Prostate gland (tissue), 2 donors: ENCODE data around the gene ZNF367.

Experiments used
- POLR2A ChIP-seq: fragments of 450-650 bp; IDR thresholded peaks from one replicate; pipeline ENCODE4 v1.6.1; 2016; ENCODE audit warnings: antibody characterized with exemption, mild to moderate bottlenecking
- POLR2AphosphoS5 ChIP-seq: sonication (generic); formaldehyde crosslinking; IDR thresholded peaks from one replicate; pipeline ENCODE4 v1.6.1; 2017; ENCODE audit warnings: antibody characterized with exemption
- TF ChIP-seq, protein P1 (sequence below), 4 experiments: fragments of 200-600 bp in 2 of 4; fragments of 450-650 bp in 2 of 4; sonication (generic) in 2 of 4; IDR thresholded peaks; 1 replicate in 3 of 4; 2 replicates in 1 of 4; pipeline ENCODE4 v1.5.1; 2016 to 2019; ENCODE audit warnings: antibody characterized with exemption in 4 of 4, mild to moderate bottlenecking in 2 of 4, moderate library complexity in 2 of 4

DNA sequence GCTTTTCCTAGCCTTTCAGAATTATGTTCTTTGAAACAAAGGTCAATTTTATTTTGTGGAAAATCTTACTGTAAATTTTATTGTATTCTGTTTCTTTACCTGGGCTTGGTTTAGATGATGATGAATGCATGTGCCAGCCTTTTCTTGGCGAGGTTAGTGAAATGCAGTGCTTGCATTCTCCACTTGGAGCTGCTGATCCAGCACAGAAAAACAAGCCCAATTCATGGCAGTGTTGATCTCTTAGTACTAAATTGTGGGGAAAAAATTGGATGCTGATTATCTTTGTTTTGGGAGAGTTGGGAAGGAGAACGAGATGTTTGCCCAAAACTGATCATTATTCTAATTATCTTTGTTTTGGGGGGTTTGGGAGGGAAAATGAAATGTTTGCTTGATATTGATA lies 35.5 kb upstream of the ZNF367 start:
- TF ChIP-seq, protein P1, sequence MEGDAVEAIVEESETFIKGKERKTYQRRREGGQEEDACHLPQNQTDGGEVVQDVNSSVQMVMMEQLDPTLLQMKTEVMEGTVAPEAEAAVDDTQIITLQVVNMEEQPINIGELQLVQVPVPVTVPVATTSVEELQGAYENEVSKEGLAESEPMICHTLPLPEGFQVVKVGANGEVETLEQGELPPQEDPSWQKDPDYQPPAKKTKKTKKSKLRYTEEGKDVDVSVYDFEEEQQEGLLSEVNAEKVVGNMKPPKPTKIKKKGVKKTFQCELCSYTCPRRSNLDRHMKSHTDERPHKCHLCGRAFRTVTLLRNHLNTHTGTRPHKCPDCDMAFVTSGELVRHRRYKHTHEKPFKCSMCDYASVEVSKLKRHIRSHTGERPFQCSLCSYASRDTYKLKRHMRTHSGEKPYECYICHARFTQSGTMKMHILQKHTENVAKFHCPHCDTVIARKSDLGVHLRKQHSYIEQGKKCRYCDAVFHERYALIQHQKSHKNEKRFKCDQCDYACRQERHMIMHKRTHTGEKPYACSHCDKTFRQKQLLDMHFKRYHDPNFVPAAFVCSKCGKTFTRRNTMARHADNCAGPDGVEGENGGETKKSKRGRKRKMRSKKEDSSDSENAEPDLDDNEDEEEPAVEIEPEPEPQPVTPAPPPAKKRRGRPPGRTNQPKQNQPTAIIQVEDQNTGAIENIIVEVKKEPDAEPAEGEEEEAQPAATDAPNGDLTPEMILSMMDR (IDR thresholded peaks at IDR 0.05) = peak in 2 of 4 experiments; percentile 36 to 48
- TF ChIP-seq POLR2A = no peak
- peak; percentile 16 for TF ChIP-seq POLR2AphosphoS5
